Vagina (tissue), 2 donors: ENCODE results near the gene MIGA2. TPM values are rescaled to one million over a fixed set of nuclear protein-coding genes. Genes with fewer than 3 reads are reported as not detected.
A peak's percentile ranks its signal among the peaks of the same experiment; 100 is the strongest.

Source experiments
- DNase-seq, 2 donors: peaks; one replicate each; pipeline ENCODE4 v3.0.0-alpha.2; 2017; ENCODE audit errors: extremely low spot score in 2 of 2
- H3K27ac ChIP-seq: fragments of 200-600 bp; sonication (generic); one replicate; pipeline ENCODE4 v1.5.1; 2019
- H3K27me3 ChIP-seq: fragments of 200-600 bp; sonication (generic); one replicate; pipeline ENCODE4 v1.5.1; 2019
- H3K36me3 ChIP-seq, 2 donors: fragments of 200-600 bp; sonication (generic); one replicate each; pipeline ENCODE4 v1.5.1; 2017 to 2019
- H3K4me1 ChIP-seq: fragments of 200-600 bp; sonication (generic); one replicate; pipeline ENCODE4 v1.5.1; 2019
- H3K4me3 ChIP-seq, 2 donors: fragments of 200-600 bp; sonication (generic); 1 replicate in 1 of 2; 2 replicates in 1 of 2; pipeline ENCODE4 v1.5.1; 2016 to 2019
- H3K9me3 ChIP-seq: fragments of 200-600 bp; sonication (generic); one replicate; pipeline ENCODE4 v1.5.1; 2019
- POLR2A ChIP-seq, 2 donors: fragments of 450-650 bp; IDR thresholded peaks; one replicate each; pipeline ENCODE4 v1.6.1; 2017; ENCODE audit warnings: antibody characterized with exemption in 2 of 2, mild to moderate bottlenecking in 2 of 2, moderate library complexity in 2 of 2
- POLR2AphosphoS5 ChIP-seq, 2 donors: sonication (generic); formaldehyde crosslinking; IDR thresholded peaks; one replicate each; pipeline ENCODE4 v1.9.0; 2017; ENCODE audit warnings: antibody characterized with exemption in 2 of 2, mild to moderate bottlenecking in 2 of 2, low read depth in 1 of 2; ENCODE audit not compliant: insufficient read depth in 1 of 2
- intact Hi-C: fragments of 100-400 bp; cut with DNase I; formaldehyde crosslinking; loops from one replicate; pipeline ENCODE4 v1.15.1; 2023
- total RNA-seq: library from RNA; depleted of rRNA; stranded (reverse); fragments of >200 nt; gene quantifications from one replicate; pipeline ENCODE4 v1.2.3, GENCODE V29; 2016
- TF ChIP-seq, protein P1 (sequence below), 3 experiments: fragments of 450-650 bp in 2 of 3; fragments of 200-600 bp in 1 of 3; sonication (generic) in 1 of 3; IDR thresholded peaks; one replicate each; pipeline ENCODE4 v1.5.1; 2017 to 2019; ENCODE audit warnings: antibody characterized with exemption in 3 of 3, mild to moderate bottlenecking in 2 of 3, moderate library complexity in 2 of 3

The MIGA2 gene
- total RNA-seq, 1 donor from 2014 or later = 35.1 TPM

DNA sequence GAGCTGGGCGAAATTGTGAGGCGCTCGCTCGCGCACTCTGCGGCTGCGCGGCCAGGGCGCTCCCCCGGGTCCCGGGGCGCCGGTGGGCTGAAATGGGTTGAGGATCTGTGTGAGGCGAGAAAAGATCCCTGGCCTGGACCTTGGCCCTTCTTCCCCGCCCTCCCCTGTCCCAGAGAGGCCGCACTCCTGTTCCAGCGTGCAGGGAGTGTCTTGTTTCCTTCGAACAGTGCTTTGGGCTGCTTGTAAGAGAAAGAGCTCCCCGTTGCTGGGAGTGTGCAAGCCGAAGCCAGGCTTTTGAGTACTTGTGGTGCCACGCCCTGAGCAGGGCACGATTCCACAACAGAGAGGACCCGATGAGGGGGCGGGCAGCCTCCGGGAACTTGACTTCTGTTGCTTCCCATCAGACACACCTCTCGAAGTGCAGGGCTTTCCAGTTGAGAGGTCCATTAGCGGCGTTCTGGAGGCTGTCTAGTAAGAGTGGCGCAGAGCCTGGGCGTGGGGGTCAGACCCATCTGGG, 45.0 kb downstream of the MIGA2 start:
- peak overlapping the region; percentile 78 for H3K27ac ChIP-seq
- no peak for DNase-seq
- H3K9me3 ChIP-seq = no peaks in the 10 kb centered on the region
- peaks cover 0 to 3% of the 10 kb centered on the region in 2 donors for H3K36me3 ChIP-seq
- intact Hi-C loops = no loop called here
- H3K27me3 ChIP-seq = no peaks in the 10 kb centered on the region
- H3K4me1 ChIP-seq = peaks cover 18% of the 10 kb centered on the region
- no peak for TF ChIP-seq POLR2A (IDR thresholded peaks at IDR 0.05)
- peak overlapping the region; percentile 55 to 85 for H3K4me3 ChIP-seq

DNA sequence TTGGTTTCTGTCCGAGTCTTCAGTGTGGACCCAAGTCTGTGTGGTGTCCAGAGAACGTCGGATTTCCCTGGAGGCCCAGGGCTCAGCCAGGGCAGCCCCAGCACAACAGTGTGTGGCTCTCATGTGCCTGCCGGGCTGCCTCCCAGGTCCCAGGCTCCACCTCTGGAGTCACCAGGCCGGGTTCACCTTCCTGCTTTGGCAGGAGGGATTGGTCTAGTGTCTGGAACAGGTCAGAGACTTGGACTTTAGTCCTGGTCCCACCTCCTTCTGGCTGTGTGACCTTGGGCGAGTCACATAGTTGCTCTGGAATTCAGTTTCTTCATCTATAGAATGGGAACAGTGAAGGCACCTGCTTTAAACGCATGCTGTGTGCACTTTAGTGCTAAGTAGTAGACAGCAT, 47.7 kb downstream of the MIGA2 start:
- Histone ChIP-seq H3K4me3 (no peak overlapping the region), H3K4me1 (peaks cover 18% of the 10 kb centered on the region), H3K27ac (no peak overlapping the region), H3K9me3 (no peaks in the 10 kb centered on the region), H3K27me3 (no peaks in the 10 kb centered on the region), H3K36me3 (peaks cover 0 to 16% of the 10 kb centered on the region in 2 donors)
- no peak for DNase-seq
- intact Hi-C loops = no loop called here
- TF ChIP-seq POLR2A (IDR thresholded peaks at IDR 0.05) (no peak), POLR2AphosphoS5 (IDR thresholded peaks at IDR 0.05; ENCODE audit: insufficient read depth in 1 of 2, low read depth in 1 of 2) (no peak)
- TF ChIP-seq, protein P1, sequence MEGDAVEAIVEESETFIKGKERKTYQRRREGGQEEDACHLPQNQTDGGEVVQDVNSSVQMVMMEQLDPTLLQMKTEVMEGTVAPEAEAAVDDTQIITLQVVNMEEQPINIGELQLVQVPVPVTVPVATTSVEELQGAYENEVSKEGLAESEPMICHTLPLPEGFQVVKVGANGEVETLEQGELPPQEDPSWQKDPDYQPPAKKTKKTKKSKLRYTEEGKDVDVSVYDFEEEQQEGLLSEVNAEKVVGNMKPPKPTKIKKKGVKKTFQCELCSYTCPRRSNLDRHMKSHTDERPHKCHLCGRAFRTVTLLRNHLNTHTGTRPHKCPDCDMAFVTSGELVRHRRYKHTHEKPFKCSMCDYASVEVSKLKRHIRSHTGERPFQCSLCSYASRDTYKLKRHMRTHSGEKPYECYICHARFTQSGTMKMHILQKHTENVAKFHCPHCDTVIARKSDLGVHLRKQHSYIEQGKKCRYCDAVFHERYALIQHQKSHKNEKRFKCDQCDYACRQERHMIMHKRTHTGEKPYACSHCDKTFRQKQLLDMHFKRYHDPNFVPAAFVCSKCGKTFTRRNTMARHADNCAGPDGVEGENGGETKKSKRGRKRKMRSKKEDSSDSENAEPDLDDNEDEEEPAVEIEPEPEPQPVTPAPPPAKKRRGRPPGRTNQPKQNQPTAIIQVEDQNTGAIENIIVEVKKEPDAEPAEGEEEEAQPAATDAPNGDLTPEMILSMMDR (IDR thresholded peaks at IDR 0.05) = no peak

GRCh38 chr9:129089246-129089645, 52.8 kb downstream of the MIGA2 start:
- H3K4me3 ChIP-seq = no peak overlapping the region
- H3K36me3 ChIP-seq = peaks cover 0 to 24% of the 10 kb centered on the region in 2 donors
- DNase-seq = no peak
- no peaks in the 10 kb centered on the region for H3K27me3 ChIP-seq
- H3K27ac ChIP-seq = no peak overlapping the region
- TF ChIP-seq, protein P1 (IDR thresholded peaks at IDR 0.05) = no peak
- TF ChIP-seq POLR2AphosphoS5 (IDR thresholded peaks at IDR 0.05; ENCODE audit: insufficient read depth in 1 of 2, low read depth in 1 of 2) = no peak
- TF ChIP-seq POLR2A (IDR thresholded peaks at IDR 0.05) = no peak
- no peaks in the 10 kb centered on the region for H3K9me3 ChIP-seq
- intact Hi-C loops = no loop called here
- no peaks in the 10 kb centered on the region for H3K4me1 ChIP-seq

DNA sequence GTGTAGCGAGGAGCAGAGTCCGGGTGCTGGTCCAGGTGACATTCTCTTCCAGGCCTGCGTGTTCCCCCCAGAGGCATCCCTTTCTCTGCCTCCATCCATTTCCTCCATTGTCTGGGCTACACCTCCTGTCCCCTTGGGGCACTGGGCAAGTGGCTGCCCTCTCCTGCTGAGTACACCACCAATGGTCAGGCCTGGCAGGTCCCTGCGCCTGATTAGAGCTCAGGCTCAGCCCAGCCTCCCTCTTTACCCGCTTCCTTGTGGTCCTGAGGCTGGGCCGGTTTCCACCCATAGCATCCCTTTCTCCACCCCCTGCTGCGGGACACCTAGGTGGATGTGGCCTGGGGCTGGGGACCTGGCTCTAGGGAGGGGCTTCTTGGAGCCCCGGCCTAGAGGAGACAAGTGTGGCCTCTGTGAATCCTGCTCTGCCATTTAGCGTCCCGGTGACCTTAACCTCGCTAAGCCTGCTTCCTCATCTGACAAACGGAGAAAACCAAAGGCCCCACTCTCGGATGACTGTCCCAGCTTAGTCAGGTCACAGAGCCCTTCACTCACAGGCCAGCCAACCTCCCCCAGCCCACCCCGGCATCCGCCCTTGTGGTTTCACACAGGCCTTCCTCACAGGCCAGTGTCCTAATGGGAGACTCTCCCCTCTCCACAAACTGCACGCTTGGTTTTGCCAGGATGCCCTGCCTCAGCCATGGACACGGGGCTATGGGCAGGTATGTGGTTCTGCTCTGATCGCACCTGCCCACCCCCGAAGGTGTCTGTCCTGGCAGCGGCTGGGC, 57.4 kb downstream of the MIGA2 start:
- TF ChIP-seq POLR2A (IDR thresholded peaks at IDR 0.05) (no peak), POLR2AphosphoS5 (IDR thresholded peaks at IDR 0.05; ENCODE audit: insufficient read depth in 1 of 2, low read depth in 1 of 2) (no peak)
- TF ChIP-seq, protein P1 (IDR thresholded peaks at IDR 0.05) = no peak
- H3K36me3 ChIP-seq = peaks cover 0 to 30% of the 10 kb centered on the region in 2 donors
- intact Hi-C loops = no loop called here
- H3K9me3 ChIP-seq = no peaks in the 10 kb centered on the region
- H3K27me3 ChIP-seq = no peaks in the 10 kb centered on the region
- no peak overlapping the region for H3K4me3 ChIP-seq
- no peak overlapping the region for H3K27ac ChIP-seq
- DNase-seq = no peak
- no peaks in the 10 kb centered on the region for H3K4me1 ChIP-seq

- no peak for DNase-seq
- H3K9me3 ChIP-seq = no peaks in the 10 kb centered on the region
- peaks cover 0 to 23% of the 10 kb centered on the region in 2 donors for H3K36me3 ChIP-seq
- no peaks in the 10 kb centered on the region for H3K27me3 ChIP-seq
- TF ChIP-seq, protein P1 (IDR thresholded peaks at IDR 0.05) = no peak
- TF ChIP-seq POLR2AphosphoS5 (IDR thresholded peaks at IDR 0.05; ENCODE audit: insufficient read depth in 1 of 2, low read depth in 1 of 2) (no peak), POLR2A (IDR thresholded peaks at IDR 0.05) (no peak)
- H3K4me1 ChIP-seq = no peaks in the 10 kb centered on the region
- intact Hi-C loops = no loop called here
- H3K27ac ChIP-seq = no peak overlapping the region
- no peak overlapping the region for H3K4me3 ChIP-seq
Observed at GRCh38 chr9:129094387-129095169, 58.2 kb downstream of the MIGA2 start.
